NCI-H2227 (cell line): ENCODE results near the gene LRRC27.
A peak's percentile ranks its signal among the peaks of the same experiment; 100 is the strongest.

Source experiments
- DNase-seq: peaks from one replicate; lab custom pipeline; 2025; ENCODE audit not compliant: unreplicated experiment; lab: John Stamatoyannopoulos, UW

Gene LRRC27

DNA sequence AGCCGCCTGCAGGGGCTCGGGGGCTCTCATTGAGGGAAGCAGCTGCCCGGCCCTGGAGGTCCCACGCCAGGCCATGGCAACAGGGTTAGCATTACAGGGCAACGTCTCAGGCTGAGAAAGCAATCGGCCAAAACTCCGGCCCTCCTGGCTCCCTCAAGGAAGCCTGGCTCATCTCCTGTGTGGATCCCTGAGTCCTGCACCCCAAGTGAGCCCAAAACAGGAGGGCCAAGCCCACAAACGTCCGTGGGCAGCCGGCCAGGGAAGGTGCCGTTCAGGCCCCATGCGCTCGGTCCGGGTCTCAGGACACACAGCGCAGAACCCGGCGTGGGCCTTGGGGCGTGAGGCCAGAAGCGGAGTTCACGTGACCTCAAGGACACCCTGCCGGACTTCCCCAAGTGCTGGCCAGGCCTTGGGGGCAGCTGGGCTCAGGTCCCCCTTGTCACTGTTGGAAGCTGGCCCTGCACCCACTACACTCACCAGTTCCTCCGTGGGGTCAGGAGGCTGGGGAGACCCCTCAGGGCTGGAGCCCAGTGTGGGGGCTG lies 57.0 kb downstream of the LRRC27 start:
- DNase-seq = no peak

GRCh38 chr10:132389433-132390169 lies 57.6 kb downstream of the LRRC27 start:
- no peak for DNase-seq

GRCh38 chr10:132390170-132390920 lies 58.4 kb downstream of the LRRC27 start:
- DNase-seq = no peak

- no peak for DNase-seq
These were observed 59.1 kb downstream of the LRRC27 start for GRCh38 chr10:132390921-132391675.

- DNase-seq = no peak
These were observed 59.7 kb downstream of the LRRC27 start for GRCh38 chr10:132391676-132392020.

- DNase-seq = no peak
These were observed 60.3 kb downstream of the LRRC27 start for GRCh38 chr10:132392184-132392800.

- DNase-seq = no peak
These were observed 61.1 kb downstream of the LRRC27 start for GRCh38 chr10:132392811-132393694.

DNA sequence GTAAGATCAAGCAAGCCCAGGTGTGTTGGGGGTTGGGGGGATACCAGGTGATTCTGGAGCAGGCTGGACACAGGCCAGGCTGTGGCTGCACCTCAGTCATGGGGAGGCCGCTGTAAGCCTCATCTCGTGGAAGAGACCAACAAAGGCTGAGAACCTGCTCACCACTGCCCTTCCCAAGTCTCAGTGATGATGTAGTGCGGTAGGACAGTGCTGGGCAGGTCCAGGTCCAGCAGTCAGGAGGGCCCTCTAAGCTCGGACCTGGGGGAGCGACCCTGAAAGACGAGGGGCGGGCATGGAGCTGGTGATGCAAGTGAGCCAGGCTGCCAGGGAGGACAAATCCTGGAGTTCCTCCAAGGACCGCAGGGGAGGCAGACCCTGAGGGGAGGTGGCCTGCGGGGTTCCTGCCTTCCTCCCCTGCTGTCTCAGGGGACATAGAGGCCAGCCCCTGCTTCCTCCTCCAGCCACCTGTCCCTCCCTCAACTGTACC lies 61.7 kb downstream of the LRRC27 start:
- no peak for DNase-seq

GRCh38 chr10:132394201-132394811 lies 62.3 kb downstream of the LRRC27 start:
- DNase-seq = no peak

GRCh38 chr10:132394936-132395703 lies 63.1 kb downstream of the LRRC27 start:
- no peak for DNase-seq

DNA sequence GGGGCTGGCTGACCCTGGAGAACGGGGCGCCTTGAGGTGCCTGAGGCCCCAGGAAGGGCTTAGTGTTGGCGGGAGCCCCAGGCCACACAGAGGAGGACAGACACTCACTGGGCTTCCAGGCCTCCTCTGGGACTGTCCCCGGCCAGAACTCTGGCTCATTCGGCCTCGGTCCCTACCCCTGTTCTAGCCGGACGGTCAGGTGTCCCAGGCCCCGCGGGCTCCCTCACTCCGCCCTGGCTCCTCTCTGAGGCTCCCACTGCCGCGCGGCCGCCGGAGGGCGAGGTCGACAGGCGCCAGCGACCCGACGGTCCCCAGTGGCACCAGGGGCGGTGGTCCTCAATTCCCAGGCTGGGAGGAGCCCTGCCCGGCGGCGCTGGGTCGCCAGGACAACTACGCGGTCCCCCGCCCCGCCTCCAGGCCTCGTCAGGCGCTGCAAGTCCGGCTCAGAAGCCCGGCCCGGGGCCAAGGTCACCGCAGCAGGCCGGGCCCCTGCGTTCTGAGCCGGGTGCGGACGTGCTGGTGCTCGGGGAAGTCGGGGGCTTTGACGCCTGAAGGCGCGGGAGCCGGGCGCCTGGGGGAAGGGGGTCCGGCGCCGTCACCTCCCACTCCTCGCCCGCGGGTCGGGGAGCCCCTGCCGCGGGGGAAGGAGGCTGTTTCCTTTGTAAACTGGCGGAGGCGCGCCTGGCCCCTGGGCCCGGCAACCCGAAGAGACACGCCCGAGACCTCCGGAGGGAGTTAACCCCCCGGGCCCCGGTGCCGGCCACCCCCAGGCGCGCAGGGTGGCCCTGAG lies 63.9 kb downstream of the LRRC27 start:
- no peak for DNase-seq

DNA sequence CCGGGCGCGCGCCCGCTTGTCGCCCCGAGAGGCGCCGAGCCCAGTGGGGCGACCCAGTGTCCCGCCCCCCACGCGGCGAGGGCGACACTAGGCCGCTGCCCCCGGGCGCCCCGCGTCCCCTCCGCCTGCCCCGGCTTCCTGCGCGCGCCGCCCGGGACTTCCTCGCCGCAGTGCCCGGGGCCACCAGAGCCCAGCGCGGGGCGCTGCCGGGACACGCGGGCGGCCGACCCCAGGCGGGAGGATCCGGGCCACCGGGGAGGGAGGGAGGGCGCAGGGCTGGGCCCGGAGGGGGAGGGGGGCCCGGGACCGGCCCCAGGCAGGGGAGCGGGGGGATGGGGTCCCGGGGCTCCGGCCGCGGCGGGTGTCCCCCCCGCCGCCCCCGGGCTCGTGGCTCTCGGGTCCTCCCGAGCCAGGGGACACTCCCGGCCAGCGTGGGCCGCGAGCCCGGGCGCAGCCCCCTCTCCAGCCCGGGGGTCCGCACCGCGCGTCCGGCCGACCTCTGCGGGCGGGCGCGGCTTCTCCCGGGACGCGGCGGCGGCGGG lies 64.6 kb downstream of the LRRC27 start:
- DNase-seq = peak; percentile 71

GRCh38 chr10:132397036-132397541 lies 65.1 kb downstream of the LRRC27 start, which contains the start of gene PWWP2B:
Gene PWWP2B, plus strand, starts transcription at chr10:132397200. Its CDS starts 27 bp downstream, at chr10:132397227.
- DNase-seq = peak; percentile 53

DNA sequence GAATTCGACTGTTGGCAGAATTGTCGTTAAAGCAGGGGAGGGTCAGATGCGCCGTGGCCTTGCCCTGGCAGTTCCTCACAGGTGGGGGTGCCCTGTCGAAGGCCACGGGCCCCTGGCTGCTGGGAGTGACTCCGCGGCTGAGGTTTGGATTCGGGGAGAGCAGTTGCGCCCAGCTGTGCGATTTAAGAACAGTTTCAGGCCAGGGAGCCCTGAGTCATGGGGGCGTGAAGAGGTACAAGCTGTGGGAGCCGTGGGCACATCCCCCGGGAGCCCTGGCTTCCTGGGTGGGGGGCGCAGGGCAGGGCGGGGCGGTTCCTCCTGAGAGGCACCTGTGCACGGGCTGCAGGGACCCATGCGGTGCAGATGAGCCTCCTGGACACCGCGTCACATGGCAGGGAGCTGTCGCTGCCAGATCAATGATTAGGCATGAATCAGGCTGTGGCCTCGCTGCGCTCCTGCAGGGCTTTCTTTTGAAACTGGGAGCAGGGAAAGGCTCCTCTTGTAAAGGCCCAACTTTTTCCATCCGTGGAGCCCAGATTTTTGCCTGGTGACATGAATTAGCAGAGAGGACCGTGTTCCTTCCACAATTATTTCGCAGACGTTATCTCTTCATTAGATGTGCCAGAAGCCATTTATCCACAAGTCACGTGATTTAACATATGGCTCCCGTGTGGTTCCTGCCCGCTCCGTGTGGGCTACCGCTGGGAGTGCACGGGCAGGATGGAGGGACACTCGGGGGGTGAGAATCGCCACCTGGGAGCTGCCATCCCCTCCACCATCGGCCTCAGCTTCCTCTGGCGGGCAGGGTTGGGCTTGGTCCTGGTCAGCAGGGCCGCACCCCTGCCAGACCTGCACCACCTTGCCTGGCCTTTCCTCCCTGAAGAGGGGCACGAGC lies 65.9 kb downstream of the LRRC27 start:
- DNase-seq = peak; percentile 33

GRCh38 chr10:132398566-132398991 lies 66.6 kb downstream of the LRRC27 start:
- DNase-seq = no peak
